Limb (tissue), 2 donors: Measurements from ENCODE around the gene STARD13.

Experiments used
- DNase-seq, 2 donors: peaks; one replicate each; pipeline ENCODE4 v3.0.0-alpha.2; 2016; ENCODE audit errors: extremely low spot score in 2 of 2

Gene STARD13

DNA sequence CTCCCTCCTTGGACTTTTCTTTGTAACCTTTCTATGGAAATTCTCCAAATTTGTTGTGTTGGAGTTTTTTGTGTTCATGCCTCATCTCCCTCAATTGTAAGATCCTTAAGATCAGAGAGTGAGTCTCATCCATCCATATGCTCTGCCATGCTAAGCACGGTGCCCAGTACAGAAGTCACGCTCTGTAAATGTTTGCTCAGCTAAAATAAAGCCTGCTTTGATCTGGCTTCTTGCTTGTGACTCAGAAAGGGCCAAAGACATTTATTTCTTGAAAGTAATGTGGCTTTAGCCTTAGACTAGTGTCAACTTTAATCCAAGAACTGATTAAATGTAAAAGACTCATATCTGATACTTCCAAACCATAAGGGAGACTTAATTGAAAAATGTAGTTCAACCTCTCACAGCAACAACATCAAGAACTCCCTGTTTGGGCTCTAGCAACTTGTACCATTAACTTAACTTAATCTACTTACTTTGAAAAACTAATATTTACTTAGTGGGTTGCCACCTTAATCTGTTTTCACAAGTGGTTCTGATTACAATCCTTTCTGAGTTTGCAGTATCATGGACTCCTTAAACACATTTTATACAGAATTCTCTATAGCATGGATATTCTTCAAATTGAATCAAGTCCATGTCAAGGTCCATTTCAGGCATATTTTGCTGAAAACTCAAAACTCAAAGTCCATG is 169.1 kb downstream of the STARD13 start:
- no peak for DNase-seq

DNA sequence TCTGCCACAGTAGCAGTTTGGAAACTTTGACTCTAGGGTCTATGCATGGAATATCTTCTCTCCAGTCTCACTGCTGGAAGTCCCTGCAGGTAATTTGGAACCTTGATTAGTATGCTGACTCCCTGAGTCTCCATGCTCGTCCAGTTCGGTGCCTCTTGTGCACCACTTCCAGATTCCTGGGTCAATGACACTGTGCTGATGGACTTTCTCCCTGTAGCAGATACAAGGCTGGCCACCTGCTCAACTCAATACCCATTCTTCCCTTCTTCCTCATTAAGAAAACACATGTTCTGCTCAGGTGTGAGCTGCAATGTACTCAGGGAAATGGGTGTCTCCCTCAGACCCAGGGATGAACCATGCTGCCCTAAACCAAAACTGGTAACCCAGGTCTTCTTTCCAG is 170.3 kb downstream of the STARD13 start:
- DNase-seq, result no peak

DNA sequence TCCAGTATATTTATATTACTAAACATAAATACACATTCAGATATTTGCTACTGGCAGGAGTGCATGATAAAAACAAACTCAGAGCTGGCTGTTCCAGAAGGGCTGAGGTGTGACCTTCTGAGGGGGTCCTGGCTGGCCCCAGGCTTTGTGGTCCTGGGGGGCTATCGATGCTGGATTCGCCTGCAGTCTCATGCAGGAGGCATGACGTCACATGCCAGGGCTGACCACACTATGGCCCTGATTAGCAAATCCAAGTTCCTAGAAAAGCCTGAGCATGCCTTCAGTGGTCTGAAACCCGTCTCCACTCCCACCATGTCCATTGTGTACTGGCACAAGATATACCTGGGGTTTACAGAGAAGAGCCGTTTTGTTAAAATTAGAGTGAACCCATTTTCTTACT is 171.4 kb downstream of the STARD13 start:
- DNase-seq, result no peak

DNA sequence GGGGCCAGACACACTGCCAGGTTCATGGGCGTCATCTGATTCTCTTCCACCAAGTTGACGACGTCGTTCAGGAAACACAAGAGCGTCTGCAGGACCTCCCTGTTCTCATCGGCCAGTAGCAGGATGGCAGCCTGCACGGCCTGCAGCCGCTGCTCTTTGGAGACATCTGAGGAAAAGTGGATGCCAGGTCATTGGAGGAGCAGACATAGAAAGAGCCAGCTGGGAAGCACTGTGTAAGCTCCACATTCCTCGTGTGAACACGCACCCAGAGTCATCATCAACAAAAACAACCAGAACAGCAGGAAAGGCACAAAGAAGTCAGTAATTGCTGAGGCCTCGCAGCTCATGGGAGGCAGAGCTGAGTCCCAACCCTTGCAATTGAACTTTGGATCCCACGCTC is 172.8 kb downstream of the STARD13 start:
- DNase-seq, result no peak

DNA sequence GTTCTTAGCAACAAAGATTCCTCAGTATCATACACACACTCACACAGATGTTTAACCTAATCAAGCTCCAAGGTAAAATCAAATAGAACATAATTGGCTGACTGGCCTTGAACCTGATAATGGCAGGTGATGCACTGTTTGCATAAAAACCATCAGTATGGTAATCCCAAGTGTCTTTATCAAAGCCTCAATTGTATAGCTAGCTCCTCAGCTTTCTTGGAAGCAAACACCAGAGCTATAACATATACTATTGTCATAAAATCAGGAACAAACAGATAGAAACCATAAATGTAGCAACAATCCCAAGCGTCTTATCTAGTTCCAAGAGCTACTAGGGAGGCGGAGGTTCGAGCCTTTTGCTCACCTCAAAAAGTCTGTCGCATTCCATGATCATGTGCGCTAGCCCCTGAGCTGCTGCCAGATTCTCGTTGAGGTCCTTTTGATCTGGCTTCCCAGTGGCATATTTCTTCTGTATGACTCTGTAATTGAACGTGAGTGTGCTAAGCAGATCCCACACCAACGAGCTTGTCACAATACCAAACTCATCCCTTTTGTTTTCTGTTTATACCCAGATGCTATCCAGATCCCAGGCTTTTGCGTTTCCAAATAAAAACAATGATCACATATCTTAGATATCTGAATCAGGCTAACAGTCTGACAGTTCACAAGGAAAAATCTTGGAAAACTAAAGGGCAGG is 174.0 kb downstream of the STARD13 start:
- no peak for DNase-seq

DNA sequence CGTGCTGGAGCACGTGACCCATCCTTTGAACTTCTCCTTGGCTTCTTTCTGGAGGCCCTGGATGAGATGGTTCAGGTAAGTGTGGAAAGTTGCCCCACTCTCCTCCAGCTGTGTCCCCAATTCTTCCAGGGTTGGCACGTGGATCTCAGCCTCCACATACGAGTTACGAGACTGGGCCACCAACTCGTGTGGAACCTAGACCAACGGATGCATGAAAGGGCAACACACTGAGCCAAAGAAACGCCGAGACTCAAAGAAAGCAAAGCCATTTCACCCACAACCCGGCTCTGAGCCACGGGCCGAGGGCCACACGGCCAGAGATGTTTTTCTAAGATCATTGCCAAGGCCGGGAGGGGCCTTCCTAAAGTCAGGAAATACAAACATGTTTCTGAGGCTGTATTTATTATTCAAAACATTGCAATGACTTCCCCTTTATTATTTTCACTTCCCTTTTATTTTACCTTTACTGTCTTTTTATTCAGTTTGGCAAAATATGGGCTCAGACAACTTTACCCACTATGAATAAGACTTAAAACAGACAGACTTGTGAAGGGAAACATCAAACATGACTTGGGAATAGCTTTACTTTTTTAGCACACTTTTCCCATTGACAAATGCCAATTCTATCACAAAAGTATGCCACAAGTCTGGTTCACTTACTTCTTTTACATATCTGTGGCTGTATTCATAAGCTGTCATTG is 174.7 kb downstream of the STARD13 start:
- DNase-seq, result no peak

DNA sequence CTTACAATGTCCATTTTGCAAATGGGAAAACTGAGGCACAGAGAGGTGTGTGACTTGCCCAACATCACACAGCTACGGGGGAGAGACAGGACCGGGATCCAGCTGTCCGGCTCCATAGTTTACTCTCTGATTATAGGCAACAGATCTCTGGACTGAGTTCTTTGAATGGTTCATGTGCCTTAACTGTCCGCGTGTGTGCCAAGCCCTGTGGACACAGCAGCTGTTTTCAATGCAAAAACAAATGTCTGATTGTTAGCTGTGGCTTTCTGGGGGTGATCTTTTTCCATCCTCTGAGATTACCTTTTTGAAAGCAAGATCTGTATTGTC is 175.2 kb downstream of the STARD13 start:
- DNase-seq, result no peak

DNA sequence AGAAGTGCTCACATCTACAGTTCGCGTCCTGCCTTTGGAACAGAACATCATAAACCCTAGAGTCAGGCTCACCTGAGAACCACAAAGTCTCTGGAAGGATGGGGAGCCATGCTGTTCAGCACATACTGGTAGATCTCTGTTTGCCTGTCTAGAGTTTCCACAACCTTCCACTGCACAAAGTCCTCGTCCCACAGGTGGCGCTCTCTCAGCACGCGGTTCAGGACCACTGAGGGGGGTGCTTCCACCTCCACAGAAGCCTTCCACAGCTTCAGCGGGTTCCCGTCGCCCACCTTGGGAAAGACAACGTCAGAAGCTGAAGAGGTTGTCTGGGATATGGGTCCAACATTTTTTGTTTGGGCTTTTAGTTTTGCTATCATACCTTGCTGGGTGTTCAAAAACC is 175.8 kb downstream of the STARD13 start:
- no peak for DNase-seq

DNA sequence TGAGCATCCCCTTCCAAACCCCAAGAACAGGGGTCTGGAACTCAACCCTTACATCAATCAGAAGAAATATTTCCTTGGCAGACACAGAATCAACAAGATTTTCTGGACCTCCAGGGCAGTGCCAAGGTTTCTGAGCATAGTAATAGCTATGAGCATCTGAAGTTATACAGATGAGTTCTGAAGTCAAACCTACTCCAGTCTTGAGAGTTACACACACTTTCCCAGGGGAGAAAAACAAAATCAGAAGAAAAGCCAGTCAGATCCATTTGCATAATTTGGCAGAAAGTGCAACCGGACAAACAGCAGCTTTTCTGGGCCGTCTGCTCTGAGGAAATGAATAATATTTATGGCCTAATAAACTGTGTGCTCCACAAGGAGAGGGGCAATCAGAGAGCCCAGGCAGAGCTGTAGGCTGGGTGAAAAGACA is 176.3 kb downstream of the STARD13 start:
- no peak for DNase-seq

DNA sequence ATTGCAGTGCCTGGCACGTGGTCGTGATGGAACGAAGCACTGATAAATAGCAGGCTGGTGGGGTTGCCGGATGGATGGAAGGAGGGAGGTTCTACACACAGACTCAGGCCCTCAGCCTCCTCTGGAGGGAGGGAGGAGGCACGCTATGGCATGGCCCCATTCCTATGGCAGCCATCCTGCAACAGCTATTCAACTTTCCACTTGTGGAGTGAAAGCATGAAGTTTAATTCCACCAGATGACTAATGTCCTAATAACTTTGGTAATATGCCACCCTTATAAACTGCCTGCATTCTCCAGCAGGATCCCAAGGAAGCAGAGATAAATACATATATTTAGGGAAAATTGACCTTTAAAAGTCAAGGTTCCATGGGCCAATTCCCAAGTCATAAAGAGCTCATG is 176.9 kb downstream of the STARD13 start:
- DNase-seq, result no peak

DNA sequence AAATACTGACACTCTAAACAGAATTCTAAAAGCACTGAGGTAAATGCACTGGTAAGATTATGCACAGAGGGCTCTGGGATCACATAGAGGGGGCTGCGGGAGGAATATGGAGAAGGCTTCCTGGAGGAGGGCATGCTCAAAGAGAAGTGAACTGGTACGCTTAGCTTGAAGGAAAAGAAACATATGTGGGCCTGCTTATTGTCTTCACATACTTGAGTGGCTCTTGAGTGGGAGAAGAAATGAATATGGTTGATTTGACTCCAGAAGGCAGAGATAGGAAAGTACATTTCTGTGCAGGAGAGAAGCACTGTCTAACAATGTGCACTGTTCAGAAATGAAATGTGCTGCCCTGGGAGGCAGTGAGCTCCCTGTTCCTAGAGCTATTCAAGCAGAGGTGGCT is 178.2 kb downstream of the STARD13 start:
- DNase-seq, result no peak

DNA sequence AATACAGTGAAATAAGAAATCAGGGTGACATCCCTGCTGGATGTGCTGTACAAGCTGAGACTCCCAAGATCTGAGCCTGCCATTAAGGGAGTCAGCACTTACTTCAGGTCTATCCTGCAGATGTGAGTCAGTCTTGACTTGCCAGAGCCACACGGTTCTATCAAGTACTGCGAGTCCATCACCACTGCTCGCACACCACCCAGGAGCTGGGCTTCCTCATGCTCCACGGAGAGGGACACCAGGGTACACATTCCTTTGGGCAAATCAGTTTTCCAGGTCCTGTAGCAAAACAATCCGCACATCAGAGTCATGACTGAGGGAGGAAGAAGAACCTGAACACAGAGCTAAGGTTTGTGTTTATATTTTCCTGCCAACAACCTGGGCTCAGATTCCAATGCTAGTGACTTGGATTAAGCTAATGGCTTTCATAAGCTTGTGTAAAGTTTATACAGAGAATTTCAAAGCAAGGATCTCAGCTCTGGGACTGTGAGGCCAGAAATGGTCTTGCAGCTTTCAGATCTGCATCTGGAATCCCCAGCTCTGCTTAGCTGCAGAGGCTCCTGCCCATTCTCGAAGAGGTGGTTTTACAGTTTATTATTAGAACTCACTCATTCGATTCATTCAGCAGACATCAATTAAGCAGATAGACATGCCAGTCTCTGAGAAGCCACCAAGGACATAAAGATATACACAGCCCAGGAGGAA is 178.7 kb downstream of the STARD13 start:
- no peak for DNase-seq

DNA sequence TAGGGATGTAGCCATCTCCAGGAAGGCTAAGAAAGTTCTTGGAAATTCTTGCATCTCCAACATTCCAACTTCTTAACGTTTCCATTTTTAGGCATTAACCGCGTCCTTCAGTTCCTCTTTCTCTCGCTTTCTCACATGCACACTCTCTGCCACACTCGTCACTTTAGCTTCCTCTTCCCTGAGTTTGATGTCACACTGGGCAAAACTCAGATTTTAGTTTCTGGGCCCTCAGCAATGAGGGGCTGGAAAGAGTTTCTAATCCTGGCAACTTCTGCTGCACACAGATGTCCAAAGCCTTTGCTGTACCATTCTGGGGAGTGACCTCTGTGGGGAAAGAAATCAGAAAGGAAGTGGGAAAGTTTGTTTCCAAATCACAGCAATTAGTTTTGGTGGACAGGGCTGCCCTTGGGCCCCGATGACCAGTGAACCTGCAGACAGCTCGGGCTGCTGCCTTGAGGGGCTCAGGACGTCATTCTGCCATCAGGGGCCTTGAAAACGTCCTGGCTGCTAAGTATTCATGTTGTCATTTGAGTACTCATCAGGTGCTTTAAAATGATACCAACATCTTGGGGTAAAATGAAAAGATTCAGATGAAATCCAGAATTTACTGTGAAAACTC is 180.1 kb downstream of the STARD13 start:
- DNase-seq, result no peak

DNA sequence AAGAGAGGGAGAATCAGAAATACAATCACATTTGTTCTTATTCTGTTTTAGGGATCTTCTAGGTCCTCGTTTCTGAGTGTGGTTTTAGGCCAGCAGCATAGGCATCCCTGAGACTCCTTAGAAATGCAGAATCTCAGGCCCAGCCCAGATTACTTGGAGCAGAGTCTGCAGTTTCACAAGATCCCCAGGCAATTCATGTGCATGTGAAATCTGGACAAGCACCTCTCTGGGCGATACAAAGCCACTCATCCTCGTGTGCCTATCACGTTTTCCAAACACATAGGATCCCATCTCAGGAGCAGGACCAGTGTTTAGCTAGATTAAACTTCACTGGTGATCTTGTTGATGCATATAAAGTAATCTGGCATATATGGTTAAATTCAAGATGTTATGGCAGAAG is 182.1 kb downstream of the STARD13 start:
- no peak for DNase-seq

DNA sequence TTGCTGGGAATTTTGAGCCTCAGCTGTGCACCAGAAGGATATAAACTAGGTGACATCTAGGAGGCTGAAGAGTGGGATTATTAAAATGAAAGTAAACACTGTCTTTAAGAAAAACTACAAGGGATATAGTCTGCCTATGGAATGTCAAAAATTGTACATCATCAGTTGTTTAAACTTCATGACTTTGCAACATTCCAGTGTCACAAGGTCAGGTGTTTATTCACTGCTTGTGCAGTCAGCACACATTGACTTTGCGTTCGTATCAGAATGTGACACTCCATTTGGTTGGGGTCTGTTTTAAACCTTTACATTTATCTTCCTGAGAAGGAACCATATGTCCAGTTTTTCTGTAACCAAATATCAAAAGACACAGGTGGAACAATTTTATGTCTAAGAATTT is 183.7 kb downstream of the STARD13 start:
- no peak for DNase-seq

DNA sequence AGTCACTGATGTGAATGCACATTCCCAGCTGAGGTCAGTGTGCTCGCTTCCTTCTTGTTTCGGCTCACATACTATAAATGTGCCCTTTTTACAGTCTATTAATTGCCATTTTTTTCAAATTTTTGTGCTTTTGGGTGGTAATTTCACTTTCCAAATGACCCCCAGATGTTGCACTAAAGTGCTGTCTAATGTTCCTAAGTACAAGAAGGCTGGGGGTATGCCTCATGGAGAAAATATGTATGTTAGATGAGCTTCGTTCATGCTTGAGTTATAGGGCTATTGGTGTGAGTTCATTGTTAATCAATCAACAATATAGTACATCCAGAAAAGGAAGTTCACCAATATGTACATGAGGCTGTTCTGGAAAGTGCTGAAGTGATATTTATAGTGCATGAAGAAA is 184.7 kb downstream of the STARD13 start:
- DNase-seq, result no peak

DNA sequence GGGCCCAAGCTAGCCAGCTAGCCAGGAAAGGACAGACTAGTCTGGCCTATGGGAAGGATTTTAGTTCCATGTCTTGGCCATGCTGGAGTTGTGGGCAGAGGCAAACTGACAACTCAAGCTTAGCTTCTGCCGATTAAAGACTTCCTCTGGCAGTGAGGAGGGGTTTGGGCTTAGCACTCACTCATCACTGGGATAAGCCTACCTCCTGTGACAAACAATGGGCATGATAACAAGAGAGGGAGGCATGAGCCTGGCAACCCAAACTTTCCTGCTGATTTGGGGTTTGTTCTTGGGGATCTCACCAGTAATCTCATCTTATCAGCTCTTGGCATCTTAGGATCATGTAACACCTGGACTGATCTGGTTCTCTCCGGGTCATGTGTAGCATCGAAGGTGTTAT is 185.7 kb downstream of the STARD13 start:
- no peak for DNase-seq

DNA sequence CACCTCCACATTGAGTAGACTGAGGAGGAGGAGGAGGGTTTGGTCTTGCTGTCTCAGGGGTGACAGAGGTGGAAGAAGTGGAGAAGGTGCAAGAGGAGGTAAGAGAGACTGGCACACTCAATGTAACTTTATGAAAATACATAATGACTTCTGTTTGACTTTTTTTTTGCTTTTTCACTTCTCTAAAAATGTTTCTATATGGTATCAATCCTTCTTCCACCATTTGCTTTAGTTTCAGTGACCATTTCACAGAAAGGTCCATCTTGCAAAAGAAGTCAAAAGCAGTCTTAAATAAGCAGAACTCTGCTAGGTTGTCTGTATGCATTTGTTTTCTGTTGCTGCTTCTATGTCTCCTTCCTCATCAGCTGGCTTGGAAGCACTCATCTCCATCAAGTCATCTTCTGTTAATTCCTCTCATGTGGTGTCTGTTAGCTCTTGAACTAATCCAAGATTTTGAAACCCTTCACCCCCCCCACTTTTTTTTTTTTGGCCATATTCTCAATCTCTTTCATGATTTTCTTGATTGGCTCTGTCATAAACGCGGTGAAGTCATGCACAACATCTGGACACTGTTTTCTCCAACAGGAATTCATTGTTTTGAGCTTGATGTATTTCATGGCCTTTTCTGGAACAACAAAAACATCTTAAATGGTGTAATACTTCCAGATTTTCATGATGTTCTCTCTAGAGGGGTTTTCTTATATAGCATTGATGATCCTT is 188.5 kb downstream of the STARD13 start:
- DNase-seq, result no peak

DNA sequence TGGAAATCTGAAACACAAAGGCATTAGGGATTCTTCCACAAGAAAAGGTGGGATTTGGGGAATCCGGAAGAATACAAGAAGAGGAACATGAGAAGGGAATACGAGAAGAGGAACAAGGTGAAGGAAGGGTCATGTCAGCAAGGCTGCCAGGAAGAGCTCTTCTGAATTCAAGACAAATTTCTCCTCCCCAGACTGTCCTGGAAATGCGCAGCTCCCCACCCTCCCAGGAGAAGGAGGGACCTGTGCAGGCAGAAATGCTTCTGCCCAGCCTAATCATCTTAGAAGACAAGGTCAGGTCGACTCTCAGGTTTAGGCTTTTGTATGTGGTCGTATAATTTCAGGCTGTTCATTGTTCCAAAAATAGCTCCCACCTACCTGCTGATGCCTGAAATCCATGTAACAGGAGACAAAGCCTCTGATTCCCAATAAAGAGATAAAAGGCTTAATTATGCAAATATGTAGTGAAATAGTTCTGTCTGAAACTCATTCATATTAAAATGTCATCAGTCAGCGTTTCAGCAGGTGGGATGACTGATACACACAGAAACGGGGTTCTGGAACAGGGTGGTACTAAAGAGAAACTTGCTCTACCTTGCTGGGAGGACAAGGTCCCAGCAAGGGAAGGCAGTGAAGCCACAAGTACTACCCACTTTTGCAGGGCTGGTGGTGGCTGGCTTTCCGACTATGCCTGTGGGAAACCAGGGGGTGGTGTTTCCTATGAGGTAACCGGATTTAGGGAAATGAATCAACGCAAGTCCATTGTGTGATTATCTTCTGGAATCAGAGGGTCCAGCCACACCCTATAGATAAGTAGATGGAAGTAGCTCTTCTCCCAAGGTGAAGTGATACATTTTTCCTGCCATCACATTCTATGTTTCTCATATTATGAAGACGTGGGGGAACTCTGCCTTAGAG is 193.2 kb downstream of the STARD13 start:
- DNase-seq, result no peak

DNA sequence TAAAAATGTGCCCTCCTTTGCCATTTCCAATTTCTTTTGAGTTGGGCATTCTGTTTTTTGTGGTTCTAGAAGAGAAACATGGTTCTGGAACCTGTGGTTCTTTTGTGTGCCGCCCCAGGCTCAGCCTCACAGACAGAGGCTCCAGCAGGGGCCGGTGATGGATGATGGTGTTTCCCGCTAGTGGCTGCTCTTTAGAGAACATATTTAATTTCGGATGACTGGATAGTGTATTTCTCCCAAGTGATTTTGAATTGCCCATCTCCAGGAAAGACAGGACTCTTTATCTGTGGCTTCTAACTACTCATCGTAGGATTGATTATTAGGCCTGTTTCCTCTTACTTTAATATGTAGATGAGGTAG is 194.2 kb downstream of the STARD13 start:
- DNase-seq, result no peak
